Activated T-cell treated with anti-CD3 and anti-CD28 coated beads for 24 hours (primary cell): ENCODE measurements around the gene ATRN.
"Not testable (repeated sequence)": the region's sequence is repeated elsewhere in the genome, so short reads cannot be mapped to it uniquely, and the experiment has no call there.

Experiments
- DNase-seq: peaks from one replicate; pipeline ENCODE4 v3.0.0-alpha.2; 2020; ENCODE audit warnings: low read depth

Gene ATRN

GRCh38 chr20:3470208-3470626 is 601 bp upstream of the ATRN start:
- no peak for DNase-seq

- DNase-seq, result no peak
Measured at GRCh38 chr20:3471397-3472021, 691 bp downstream of the ATRN start.

- DNase-seq, result no peak
Measured at GRCh38 chr20:3472105-3472504, 1.3 kb downstream of the ATRN start.

- DNase-seq, result no peak
Measured at GRCh38 chr20:3473324-3473723, 2.5 kb downstream of the ATRN start.

- DNase-seq, result no peak
Measured at GRCh38 chr20:3473944-3474343, 3.1 kb downstream of the ATRN start.

GRCh38 chr20:3477003-3477860 is 6.4 kb downstream of the ATRN start:
- not testable (repeated sequence) for DNase-seq

GRCh38 chr20:3477861-3478544 is 7.2 kb downstream of the ATRN start:
- DNase-seq, result no peak

- no peak for DNase-seq
Measured at GRCh38 chr20:3479025-3479424, 8.2 kb downstream of the ATRN start.

- DNase-seq, result no peak
Measured at GRCh38 chr20:3479759-3480615, 9.2 kb downstream of the ATRN start.

- no peak for DNase-seq
Measured at GRCh38 chr20:3483309-3483708, 12.5 kb downstream of the ATRN start.

GRCh38 chr20:3483784-3484183 is 13.0 kb downstream of the ATRN start:
- DNase-seq, result no peak

GRCh38 chr20:3485913-3486312 is 15.1 kb downstream of the ATRN start:
- no peak for DNase-seq

GRCh38 chr20:3486850-3487249 is 16.0 kb downstream of the ATRN start:
- DNase-seq, result no peak

- no peak for DNase-seq
Measured at GRCh38 chr20:3492669-3493068, 21.9 kb downstream of the ATRN start.

GRCh38 chr20:3494218-3494617 is 23.4 kb downstream of the ATRN start:
- no peak for DNase-seq

- DNase-seq, result no peak
Measured at GRCh38 chr20:3502878-3503277, 32.1 kb downstream of the ATRN start.

- DNase-seq, result no peak
Measured at GRCh38 chr20:3505148-3505547, 34.3 kb downstream of the ATRN start.

- DNase-seq, result no peak
Measured at GRCh38 chr20:3509064-3509463, 38.2 kb downstream of the ATRN start.

GRCh38 chr20:3510110-3510509 is 39.3 kb downstream of the ATRN start:
- DNase-seq, result no peak

- DNase-seq, result not testable (repeated sequence)
Measured at GRCh38 chr20:3512239-3512638, 41.4 kb downstream of the ATRN start.

GRCh38 chr20:3514012-3514642 is 43.3 kb downstream of the ATRN start:
- no peak for DNase-seq
